ENCODE data around the gene FABP7. TPM values are rescaled to one million over a fixed set of nuclear protein-coding genes. Genes with fewer than 3 reads are reported as not detected.

The FABP7 gene
- total and polyA plus RNA-seq, 2 donors (not counting 1 experiment from before 2014, with no cell fraction given) = not detected

DNA sequence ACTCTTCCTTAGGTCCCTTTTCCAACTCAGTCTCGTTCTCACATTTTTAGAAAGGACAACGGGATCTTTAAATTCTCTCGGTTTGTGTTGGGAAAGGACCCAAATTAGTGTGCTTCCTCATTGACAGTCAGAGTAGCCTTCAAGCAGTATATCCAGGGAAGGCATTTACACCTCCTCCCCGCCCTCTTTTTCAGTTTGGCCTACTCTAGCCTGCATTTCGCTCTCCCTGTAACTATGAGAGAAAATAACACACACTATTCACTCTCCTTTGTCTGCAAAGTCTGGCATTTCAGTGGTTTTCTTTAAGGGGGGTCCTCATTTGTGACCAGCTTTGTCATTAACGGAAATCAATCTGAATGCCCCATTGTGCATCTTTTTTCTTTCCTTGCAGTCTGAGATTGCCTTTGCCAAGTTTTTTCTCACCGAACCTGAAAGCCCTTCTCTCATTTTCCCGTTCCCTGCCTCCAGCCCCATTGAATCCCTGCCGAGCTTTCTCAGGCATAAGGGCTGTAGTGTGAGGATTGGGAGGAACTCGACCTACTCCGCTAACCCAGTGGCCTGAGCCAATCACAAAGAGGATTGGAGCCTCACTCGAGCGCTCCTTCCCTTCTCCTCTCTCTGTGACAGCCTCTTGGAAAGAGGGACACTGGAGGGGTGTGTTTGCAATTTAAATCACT, 393 bp upstream of the FABP7 start:
- H3K9me3 ChIP-seq (ENCODE audit: control extremely low read depth in 1 of 3, control insufficient read depth in 2 of 3, insufficient read depth in 1 of 3, low read length in 2 of 3) = no peaks in the 10 kb centered on the region
- H3K27me3 Mint-ChIP-seq = peaks cover 10% of the 10 kb centered on the region
- no peaks in the 10 kb centered on the region for H4K20me1 ChIP-seq (ENCODE audit: control insufficient read depth, insufficient read depth, low read length, poor library complexity, severe bottlenecking)
- ChIA-PET CTCF (no interaction called here), POLR2A (no interaction called here)
- no peaks in the 10 kb centered on the region for H3K36me3 ChIP-seq (replicated peaks in 1 of 2; ENCODE audit: control extremely low read depth in 1 of 2, control insufficient read depth in 1 of 2, extremely low read depth in 1 of 2, insufficient read depth in 2 of 2, low read length in 1 of 2)
- no peaks in the 10 kb centered on the region for H3K79me2 ChIP-seq (ENCODE audit: control insufficient read depth, insufficient read depth, low read length)
- DNase-seq = no peak
- H3K4me3 Mint-ChIP-seq = no peak overlapping the region
- 79% methylated on average over 3 of the region's 13 CpGs for WGBS (ENCODE audit: insufficient coverage)
- intact Hi-C loops (cut with micrococcal nuclease) = no loop called here
- H3K4me2 ChIP-seq (replicated peaks; ENCODE audit: low read depth, low read length, poor library complexity, severe bottlenecking) = no peak overlapping the region
- H3K27ac ChIP-seq (ENCODE audit: low read length in 2 of 2) = no peak overlapping the region
- no peaks in the 10 kb centered on the region for H3K4me1 ChIP-seq (ENCODE audit: control insufficient read depth in 2 of 2, insufficient read depth in 2 of 2, low read length in 2 of 2)
- no peak overlapping the region for H3K4me3 ChIP-seq (ENCODE audit: control extremely low read depth in 1 of 5, extremely low read depth in 1 of 5, insufficient read depth in 1 of 5, low read depth in 2 of 5, low read length in 4 of 5)
- no peak for TF ChIP-seq EZH2 (IDR thresholded peaks at IDR 0.05; ENCODE audit: borderline replicate concordance, insufficient read depth, low read depth, low read length, poor library complexity, severe bottlenecking)
- no peaks in the 10 kb centered on the region for H3K4me1 Mint-ChIP-seq
- ATAC-seq (ENCODE audit: low read depth) = no peak
- H3K27me3 ChIP-seq (replicated peaks in 1 of 4; ENCODE audit: control extremely low read depth in 1 of 4, control insufficient read depth in 3 of 4, insufficient read depth in 4 of 4, low read length in 3 of 4) = no peaks in the 10 kb centered on the region
- no peak overlapping the region for H2AFZ ChIP-seq (ENCODE audit: insufficient read depth, low read depth, low read length, poor library complexity, severe bottlenecking)
- H3K9me3 Mint-ChIP-seq (ENCODE audit: insufficient read depth) = no peaks in the 10 kb centered on the region
- H3K9ac ChIP-seq (ENCODE audit: low read length) = no peak overlapping the region
- no peak overlapping the region for H3K27ac Mint-ChIP-seq

DNA sequence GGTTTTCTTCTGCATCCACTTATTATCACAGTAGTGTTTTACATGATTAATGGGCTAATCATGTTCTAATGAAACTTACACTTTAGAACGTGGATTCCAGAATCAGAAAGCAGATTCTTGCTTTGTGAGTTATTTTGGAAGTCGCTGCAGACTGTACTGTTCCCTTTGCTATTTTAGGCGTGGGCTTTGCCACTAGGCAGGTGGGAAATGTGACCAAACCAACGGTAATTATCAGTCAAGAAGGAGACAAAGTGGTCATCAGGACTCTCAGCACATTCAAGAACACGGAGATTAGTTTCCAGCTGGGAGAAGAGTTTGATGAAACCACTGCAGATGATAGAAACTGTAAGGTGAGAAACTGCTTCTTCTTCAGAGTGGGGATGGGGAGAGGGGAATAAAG, 598 bp downstream of the FABP7 start:
- no peak for ATAC-seq (ENCODE audit: low read depth)
- Histone ChIP-seq H3K4me3 (ENCODE audit: control extremely low read depth in 1 of 5, extremely low read depth in 1 of 5, insufficient read depth in 1 of 5, low read depth in 2 of 5, low read length in 4 of 5) (no peak overlapping the region), H3K4me1 (ENCODE audit: control insufficient read depth in 2 of 2, insufficient read depth in 2 of 2, low read length in 2 of 2) (no peaks in the 10 kb centered on the region), H3K4me2 (replicated peaks; ENCODE audit: low read depth, low read length, poor library complexity, severe bottlenecking) (no peak overlapping the region), H4K20me1 (ENCODE audit: control insufficient read depth, insufficient read depth, low read length, poor library complexity, severe bottlenecking) (no peaks in the 10 kb centered on the region), H3K36me3 (replicated peaks in 1 of 2; ENCODE audit: control extremely low read depth in 1 of 2, control insufficient read depth in 1 of 2, extremely low read depth in 1 of 2, insufficient read depth in 2 of 2, low read length in 1 of 2) (no peaks in the 10 kb centered on the region), H3K27ac (ENCODE audit: low read length in 2 of 2) (no peak overlapping the region), H3K27me3 (replicated peaks in 1 of 4; ENCODE audit: control extremely low read depth in 1 of 4, control insufficient read depth in 3 of 4, insufficient read depth in 4 of 4, low read length in 3 of 4) (no peaks in the 10 kb centered on the region), H3K79me2 (ENCODE audit: control insufficient read depth, insufficient read depth, low read length) (no peaks in the 10 kb centered on the region), H3K9me3 (ENCODE audit: control extremely low read depth in 1 of 3, control insufficient read depth in 2 of 3, insufficient read depth in 1 of 3, low read length in 2 of 3) (no peaks in the 10 kb centered on the region), H2AFZ (ENCODE audit: insufficient read depth, low read depth, low read length, poor library complexity, severe bottlenecking) (no peak overlapping the region), H3K9ac (ENCODE audit: low read length) (no peak overlapping the region)
- H3K27me3 Mint-ChIP-seq = peaks cover 10% of the 10 kb centered on the region
- ChIA-PET CTCF (no interaction called here), POLR2A (no interaction called here)
- intact Hi-C loops (cut with micrococcal nuclease) = no loop called here
- no peak for DNase-seq
- no peak overlapping the region for H3K27ac Mint-ChIP-seq
- no peaks in the 10 kb centered on the region for H3K4me1 Mint-ChIP-seq
- H3K9me3 Mint-ChIP-seq (ENCODE audit: insufficient read depth) = no peaks in the 10 kb centered on the region
- 75% methylated on average over 4 of the region's 5 CpGs for WGBS (ENCODE audit: insufficient coverage)
- H3K4me3 Mint-ChIP-seq = no peak overlapping the region
- no peak for TF ChIP-seq EZH2 (IDR thresholded peaks at IDR 0.05; ENCODE audit: borderline replicate concordance, insufficient read depth, low read depth, low read length, poor library complexity, severe bottlenecking)
- TF ChIP-seq, protein P1, sequence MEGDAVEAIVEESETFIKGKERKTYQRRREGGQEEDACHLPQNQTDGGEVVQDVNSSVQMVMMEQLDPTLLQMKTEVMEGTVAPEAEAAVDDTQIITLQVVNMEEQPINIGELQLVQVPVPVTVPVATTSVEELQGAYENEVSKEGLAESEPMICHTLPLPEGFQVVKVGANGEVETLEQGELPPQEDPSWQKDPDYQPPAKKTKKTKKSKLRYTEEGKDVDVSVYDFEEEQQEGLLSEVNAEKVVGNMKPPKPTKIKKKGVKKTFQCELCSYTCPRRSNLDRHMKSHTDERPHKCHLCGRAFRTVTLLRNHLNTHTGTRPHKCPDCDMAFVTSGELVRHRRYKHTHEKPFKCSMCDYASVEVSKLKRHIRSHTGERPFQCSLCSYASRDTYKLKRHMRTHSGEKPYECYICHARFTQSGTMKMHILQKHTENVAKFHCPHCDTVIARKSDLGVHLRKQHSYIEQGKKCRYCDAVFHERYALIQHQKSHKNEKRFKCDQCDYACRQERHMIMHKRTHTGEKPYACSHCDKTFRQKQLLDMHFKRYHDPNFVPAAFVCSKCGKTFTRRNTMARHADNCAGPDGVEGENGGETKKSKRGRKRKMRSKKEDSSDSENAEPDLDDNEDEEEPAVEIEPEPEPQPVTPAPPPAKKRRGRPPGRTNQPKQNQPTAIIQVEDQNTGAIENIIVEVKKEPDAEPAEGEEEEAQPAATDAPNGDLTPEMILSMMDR (IDR thresholded peaks at IDR 0.05) = no peak
